Kidney (tissue), 14 donors: ENCODE measurements around the gene CELF5. TPM values are rescaled to one million over a fixed set of nuclear protein-coding genes. Genes with fewer than 3 reads are reported as not detected.
A peak's percentile ranks its signal among the peaks of the same experiment; 100 is the strongest.
"Not testable (repeated sequence)": the region's sequence is repeated elsewhere in the genome, so short reads cannot be mapped to it uniquely, and the experiment has no call there.

Experiments
- DNase-seq, 5 donors: peaks; one replicate each; pipeline ENCODE4 v3.0.0-alpha.2; 2013 to 2020
- FAIRE-seq: peaks from 2 replicates; lab custom pipeline; 2012; peaks lifted over from hg19 to GRCh38; lab: Jason Lieb, UNC
- H3K27ac ChIP-seq, 2 donors: one replicate each; pipeline ENCODE4 v1.7.0; 2013; ENCODE audit warnings: low read depth in 2 of 2, low read length in 2 of 2, inconsistent platforms in 1 of 2
- H3K27me3 ChIP-seq: one replicate; pipeline ENCODE4 v1.7.1; 2013; ENCODE audit warnings: low read length, inconsistent platforms; ENCODE audit not compliant: control insufficient read depth, insufficient read depth
- H3K36me3 ChIP-seq, 3 donors: one replicate each; pipeline versions ENCODE4 v1.7.0 to v1.7.1; 2013; ENCODE audit warnings: low read length in 3 of 3, control low read depth in 1 of 3, inconsistent platforms in 1 of 3; ENCODE audit not compliant: insufficient read depth in 3 of 3, control insufficient read depth in 2 of 3
- H3K4me1 ChIP-seq, 3 donors: one replicate each; pipeline versions ENCODE4 v1.7.0 to v1.7.1; 2013; ENCODE audit warnings: low read length in 3 of 3, inconsistent platforms in 1 of 3, low read depth in 1 of 3; ENCODE audit not compliant: control insufficient read depth in 2 of 3, insufficient read depth in 2 of 3
- H3K4me3 ChIP-seq, 3 donors: one replicate each; pipeline versions ENCODE4 v1.7.0 to v1.8.1; 2013; ENCODE audit warnings: low read length in 3 of 3, control low read depth in 1 of 3, inconsistent platforms in 1 of 3
- H3K9ac ChIP-seq, 3 donors: one replicate each; pipeline versions ENCODE4 v1.7.0 to v1.7.1; 2013; ENCODE audit warnings: low read length in 3 of 3, control low read depth in 1 of 3, inconsistent platforms in 1 of 3
- H3K9me3 ChIP-seq, 3 donors: one replicate each; pipeline versions ENCODE4 v1.7.0 to v1.7.1; 2013; ENCODE audit warnings: low read length in 3 of 3, control low read depth in 1 of 3, inconsistent platforms in 1 of 3; ENCODE audit not compliant: control insufficient read depth in 2 of 3, insufficient read depth in 1 of 3
- intact Hi-C: fragments of 100-400 bp; cut with DNase I; formaldehyde crosslinking; loops from one replicate; pipeline ENCODE4 v1.11.1; 2022
- polyA plus RNA-seq: library from polyadenylated mRNA; stranded (reverse); fragments of 350-450 nt; fragmentation: Illumina TruSeq; extraction: RNeasy Lipid Tissue Mini Kit (QIAGEN cat#74804); gene quantifications from one replicate; pipeline ENCODE4 v1.2.3, GENCODE V29; 2014; ENCODE audit warnings: low read depth, low replicate concordance; ENCODE audit not compliant: insufficient read depth
- total RNA-seq: library from RNA; stranded (reverse); fragmentation: NEBNext Ultra II Directional; extraction: Animal tissue kit (Norgen Biotek cat#: 25700); gene quantifications from one replicate; pipeline ENCODE4 v1.2.1, GENCODE V29; 2021
- TF ChIP-seq, protein P1 (sequence below): IDR thresholded peaks from 3 replicates; pipeline ENCODE4 v1.5.1; 2012; ENCODE audit warnings: mild to moderate bottlenecking, moderate library complexity, borderline replicate concordance; ENCODE audit not compliant: insufficient read depth; ENCODE audit errors: extremely low read depth
- donor health status: control.
- donor health status: control.
- donor health status: control.
- donor health status: control.
- donor health status: control.
- donor health status: DM: yes; HTN: yes; CAD: no.
- donor health status: Normal renal cell carcinoma (clear cell type).

Gene CELF5
- total and polyA plus RNA-seq, 2 donors from 2014 or later: 0.15 to 0.38 TPM

DNA sequence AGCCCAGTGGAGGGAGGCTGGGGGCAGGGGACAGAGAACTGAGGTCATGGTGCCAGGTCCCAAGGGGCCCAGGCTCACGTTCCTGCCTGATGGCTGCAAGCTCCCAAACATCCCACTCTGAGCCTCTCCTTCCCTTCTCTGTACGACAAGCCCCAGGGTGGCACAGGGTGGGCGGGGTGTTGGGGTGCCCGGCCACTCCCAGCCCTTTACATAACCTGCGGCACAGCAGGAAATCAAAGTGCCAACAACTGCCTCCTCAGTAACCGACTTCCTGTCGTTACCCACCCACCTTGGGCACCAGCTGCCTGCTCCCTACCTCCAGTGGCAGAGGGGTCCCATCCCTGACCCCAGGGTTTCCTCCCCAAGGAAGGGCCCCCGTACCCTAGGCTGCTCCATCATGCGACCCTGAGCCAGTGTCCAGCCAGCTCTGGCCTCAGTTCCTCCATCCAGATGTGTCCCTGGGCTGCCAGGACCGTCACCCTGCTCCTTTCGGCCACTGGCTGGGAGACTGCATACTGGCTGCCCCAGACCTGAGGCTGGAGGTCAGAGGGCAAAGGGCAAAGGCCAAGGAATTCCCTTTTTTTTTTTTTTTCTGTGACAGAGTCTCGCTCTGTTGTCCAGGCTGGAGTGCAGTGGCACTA, 114.2 kb downstream of the CELF5 start:
- Histone ChIP-seq H3K4me3 (no peak overlapping the region), H3K27me3 (no peaks in the 10 kb centered on the region), H3K9me3 (no peaks in the 10 kb centered on the region), H3K9ac (no peak overlapping the region), H3K27ac (peak overlapping the region; percentile 59 to 83), H3K36me3 (no peaks in the 10 kb centered on the region), H3K4me1 (peaks cover 0 to 29% (median 23%) of the 10 kb centered on the region in 3 donors)
- intact Hi-C loops: no loop called here
- DNase-seq: peak in 1 of 5 donors; percentile 84
- FAIRE-seq: no peak
- TF ChIP-seq, protein P1, sequence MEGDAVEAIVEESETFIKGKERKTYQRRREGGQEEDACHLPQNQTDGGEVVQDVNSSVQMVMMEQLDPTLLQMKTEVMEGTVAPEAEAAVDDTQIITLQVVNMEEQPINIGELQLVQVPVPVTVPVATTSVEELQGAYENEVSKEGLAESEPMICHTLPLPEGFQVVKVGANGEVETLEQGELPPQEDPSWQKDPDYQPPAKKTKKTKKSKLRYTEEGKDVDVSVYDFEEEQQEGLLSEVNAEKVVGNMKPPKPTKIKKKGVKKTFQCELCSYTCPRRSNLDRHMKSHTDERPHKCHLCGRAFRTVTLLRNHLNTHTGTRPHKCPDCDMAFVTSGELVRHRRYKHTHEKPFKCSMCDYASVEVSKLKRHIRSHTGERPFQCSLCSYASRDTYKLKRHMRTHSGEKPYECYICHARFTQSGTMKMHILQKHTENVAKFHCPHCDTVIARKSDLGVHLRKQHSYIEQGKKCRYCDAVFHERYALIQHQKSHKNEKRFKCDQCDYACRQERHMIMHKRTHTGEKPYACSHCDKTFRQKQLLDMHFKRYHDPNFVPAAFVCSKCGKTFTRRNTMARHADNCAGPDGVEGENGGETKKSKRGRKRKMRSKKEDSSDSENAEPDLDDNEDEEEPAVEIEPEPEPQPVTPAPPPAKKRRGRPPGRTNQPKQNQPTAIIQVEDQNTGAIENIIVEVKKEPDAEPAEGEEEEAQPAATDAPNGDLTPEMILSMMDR: no peak

DNA sequence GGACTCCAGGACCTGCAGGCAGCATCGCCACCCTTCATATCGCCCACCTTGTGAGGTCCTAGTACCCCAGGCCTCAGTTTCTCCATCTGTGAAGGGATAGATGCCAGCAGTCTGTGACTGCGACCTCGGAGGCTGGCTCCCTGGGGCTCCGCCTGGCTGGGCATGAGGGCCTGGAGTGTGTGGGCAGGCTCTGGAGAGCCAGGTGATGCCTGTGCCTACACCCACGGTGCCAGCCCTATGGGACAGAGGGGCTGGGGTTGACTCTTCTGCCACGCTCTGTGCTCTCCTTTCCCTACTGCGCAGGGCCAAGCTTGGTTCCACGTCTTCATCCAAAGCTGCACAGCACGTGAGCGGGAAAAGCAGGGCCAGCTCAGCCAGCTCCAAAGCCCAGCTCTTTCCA, 115.9 kb downstream of the CELF5 start:
- FAIRE-seq (no peak), DNase-seq (no peak)
- TF ChIP-seq, protein P1: no peak
- Histone ChIP-seq H3K9ac (no peak overlapping the region), H3K4me1 (peaks cover 0 to 26% (median 20%) of the 10 kb centered on the region in 3 donors), H3K27me3 (no peaks in the 10 kb centered on the region), H3K27ac (no peak overlapping the region), H3K4me3 (no peak overlapping the region), H3K36me3 (no peaks in the 10 kb centered on the region), H3K9me3 (no peaks in the 10 kb centered on the region)
- intact Hi-C loops: loop anchor here (10.0 kb wide), 1 partner anchor 94 kb away; no protein-coding TSS in a partner anchor

DNA sequence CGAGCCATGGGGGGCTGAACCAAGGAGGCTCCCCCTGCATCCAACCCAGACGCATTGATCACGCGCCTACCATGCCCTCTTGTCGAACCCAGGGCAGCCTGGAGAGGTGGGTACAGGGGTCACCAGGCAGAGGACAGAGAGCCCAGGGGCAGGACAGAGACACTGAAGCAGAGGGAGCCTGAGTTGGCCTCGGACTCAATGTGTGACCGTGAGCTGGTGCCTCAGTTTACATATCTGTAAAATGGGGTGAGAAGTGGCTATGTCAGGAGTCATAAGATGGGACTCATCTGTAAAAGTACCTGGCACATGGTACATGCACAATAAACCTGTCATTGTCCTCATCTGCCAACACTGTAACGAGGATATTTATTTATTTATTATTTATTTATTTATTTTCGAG, 117.8 kb downstream of the CELF5 start:
- H3K36me3 ChIP-seq: no peaks in the 10 kb centered on the region
- H3K4me1 ChIP-seq: peaks cover 0 to 16% (median 4%) of the 10 kb centered on the region in 3 donors
- H3K9ac ChIP-seq: no peak overlapping the region
- TF ChIP-seq, protein P1: no peak
- H3K27ac ChIP-seq: no peak overlapping the region
- intact Hi-C loops: loop anchor here (10.0 kb wide), 1 partner anchor 93 kb away; no protein-coding TSS in a partner anchor
- FAIRE-seq: no peak
- H3K4me3 ChIP-seq: no peak overlapping the region
- H3K9me3 ChIP-seq: no peaks in the 10 kb centered on the region
- H3K27me3 ChIP-seq: no peaks in the 10 kb centered on the region
- no peak for DNase-seq

DNA sequence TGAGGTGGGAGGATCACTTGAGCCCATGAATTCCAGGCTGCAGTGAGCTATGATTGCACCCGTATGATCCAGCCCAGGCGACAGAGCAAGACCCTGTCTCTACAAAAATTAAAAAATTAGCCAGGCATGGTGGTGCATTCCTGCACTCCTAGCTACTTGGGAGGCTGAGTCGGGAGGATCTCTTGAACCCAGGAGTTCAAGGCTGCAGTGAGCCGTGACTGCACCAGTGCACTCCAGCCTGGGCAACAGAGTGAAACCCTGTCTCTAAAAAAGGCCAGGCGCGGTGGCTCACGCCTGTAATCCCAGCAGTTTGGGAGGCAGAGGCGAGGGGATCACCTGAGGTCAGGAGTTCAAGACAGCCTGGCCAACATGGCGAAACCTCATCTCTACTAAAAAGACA, 118.5 kb downstream of the CELF5 start:
- peaks cover 0 to 12% (median 0%) of the 10 kb centered on the region in 3 donors for H3K4me1 ChIP-seq
- not testable (repeated sequence) for FAIRE-seq, H3K27me3 ChIP-seq, H3K9me3 ChIP-seq, H3K27ac ChIP-seq, H3K4me3 ChIP-seq, H3K9ac ChIP-seq, H3K36me3 ChIP-seq, DNase-seq
- intact Hi-C loops: loop anchor here (10.0 kb wide), 1 partner anchor 92 kb away; no protein-coding TSS in a partner anchor
